Cardiac muscle cell (in vitro differentiated cells and primary cell): ENCODE measurements around the gene SAMD4B. TPM values are rescaled to one million over a fixed set of nuclear protein-coding genes. Genes with fewer than 3 reads are reported as not detected.
A peak's percentile ranks its signal among the peaks of the same experiment; 100 is the strongest.

Experiments used
- DNase-seq, 2 donors: peaks; one replicate each; pipeline versions ENCODE4 v3.0.0 to v3.0.0-alpha.2; 2010 to 2017; ENCODE audit warnings: low read depth in 1 of 2, low spot score in 1 of 2
- H3K27ac ChIP-seq: fragments of 200-600 bp; sonication (generic); 2 replicates; pipeline ENCODE4 v1.5.1; 2016
- H3K27me3 ChIP-seq: fragments of 200-600 bp; sonication (generic); 2 replicates; pipeline ENCODE4 v1.6.0; 2016; ENCODE audit warnings: control low read depth
- H3K36me3 ChIP-seq: fragments of 200-600 bp; sonication (generic); 2 replicates; pipeline ENCODE4 v1.5.1; 2016; ENCODE audit warnings: control low read depth
- H3K4me1 ChIP-seq: fragments of 200-600 bp; sonication (generic); 2 replicates; pipeline ENCODE4 v1.8.1; 2017; ENCODE audit warnings: low read depth, mild to moderate bottlenecking, mixed run types
- H3K4me3 ChIP-seq: fragments of 200-600 bp; sonication (generic); 2 replicates; pipeline ENCODE4 v1.5.1; 2016; ENCODE audit warnings: mild to moderate bottlenecking
- H3K9me3 ChIP-seq: fragments of 200-600 bp; sonication (generic); 2 replicates; pipeline ENCODE4 v1.5.1; 2017; ENCODE audit warnings: low read depth, mild to moderate bottlenecking, control low read depth
- CTCF ChIP-seq: IDR thresholded peaks from 2 replicates; pipeline ENCODE4 v1.5.1; 2012; ENCODE audit warnings: low read depth, mild to moderate bottlenecking, low read length
- polyA plus RNA-seq: library from polyadenylated mRNA; unstranded; fragments of >200 nt; fragmentation: Nextera tagmentation; extraction: Ambion mirVana; gene quantifications from 2 replicates; pipeline ENCODE4 v1.2.1, GENCODE V29; 2016
- total RNA-seq: library from RNA; depleted of rRNA; stranded (reverse); fragments of >200 nt; gene quantifications from 2 replicates; pipeline ENCODE4 v1.2.3, GENCODE V29; 2016

Gene SAMD4B
- total and polyA plus RNA-seq, 2 experiments from 2014 or later = 120 to 183 TPM

GRCh38 chr19:39381910-39382611 is 39.8 kb downstream of the SAMD4B start:
- H3K27me3 ChIP-seq = no peaks in the 10 kb centered on the region
- H3K4me1 ChIP-seq = no peaks in the 10 kb centered on the region
- H3K36me3 ChIP-seq = peaks cover 71% of the 10 kb centered on the region
- H3K9me3 ChIP-seq = no peaks in the 10 kb centered on the region
- no peak overlapping the region for H3K27ac ChIP-seq
- no peak overlapping the region for H3K4me3 ChIP-seq
- no peak for DNase-seq
- TF ChIP-seq CTCF = no peak

GRCh38 chr19:39382991-39383828 is 41.0 kb downstream of the SAMD4B start:
- Histone ChIP-seq H3K9me3 (no peaks in the 10 kb centered on the region), H3K4me3 (no peak overlapping the region), H3K4me1 (no peaks in the 10 kb centered on the region), H3K27me3 (no peaks in the 10 kb centered on the region), H3K27ac (no peak overlapping the region), H3K36me3 (peaks cover 70% of the 10 kb centered on the region)
- no peak for DNase-seq
- TF ChIP-seq CTCF = no peak

GRCh38 chr19:39384839-39385568 is 42.8 kb downstream of the SAMD4B start:
- no peak overlapping the region for H3K4me3 ChIP-seq
- TF ChIP-seq CTCF = no peak
- H3K36me3 ChIP-seq = peaks cover 64% of the 10 kb centered on the region
- peaks cover 2% of the 10 kb centered on the region for H3K4me1 ChIP-seq
- peak overlapping the region; percentile 66 for H3K27ac ChIP-seq
- DNase-seq = no peak
- H3K27me3 ChIP-seq = no peaks in the 10 kb centered on the region
- H3K9me3 ChIP-seq = no peaks in the 10 kb centered on the region

GRCh38 chr19:39385629-39386411 is 43.6 kb downstream of the SAMD4B start:
- Histone ChIP-seq H3K4me3 (no peak overlapping the region), H3K9me3 (no peaks in the 10 kb centered on the region), H3K27me3 (no peaks in the 10 kb centered on the region), H3K4me1 (peaks cover 4% of the 10 kb centered on the region), H3K36me3 (peaks cover 58% of the 10 kb centered on the region), H3K27ac (peak overlapping the region; percentile 66)
- no peak for TF ChIP-seq CTCF
- DNase-seq = no peak

- peaks cover 4% of the 10 kb centered on the region for H3K4me1 ChIP-seq
- H3K27me3 ChIP-seq = no peaks in the 10 kb centered on the region
- TF ChIP-seq CTCF = no peak
- H3K9me3 ChIP-seq = no peaks in the 10 kb centered on the region
- H3K36me3 ChIP-seq = peaks cover 50% of the 10 kb centered on the region
- peak overlapping the region; percentile 66 for H3K27ac ChIP-seq
- DNase-seq = no peak
- no peak overlapping the region for H3K4me3 ChIP-seq
Measured at GRCh38 chr19:39386557-39386956, 44.3 kb downstream of the SAMD4B start.
